Tibial nerve (tissue), 4 donors: ENCODE results near the gene PKNOX2. TPM values are rescaled to one million over a fixed set of nuclear protein-coding genes. Genes with fewer than 3 reads are reported as not detected.

Experiments used
- DNase-seq, 2 donors: peaks; one replicate each; pipeline ENCODE4 v3.0.0-alpha.2; 2019; ENCODE audit warnings: low spot score in 2 of 2
- H3K27ac ChIP-seq, 4 donors: fragments of 200-600 bp; sonication (generic) in 3 of 4; one replicate each; pipeline ENCODE4 v1.5.1; 2017 to 2019; ENCODE audit warnings: mild to moderate bottlenecking in 1 of 4
- H3K27me3 ChIP-seq, 2 donors: fragments of 200-600 bp; sonication (generic) in 1 of 2; one replicate each; pipeline versions ENCODE4 v1.5.1 to v1.6.0; 2017 to 2019
- H3K36me3 ChIP-seq, 3 donors: fragments of 200-600 bp; sonication (generic); one replicate each; pipeline ENCODE4 v1.5.1; 2018 to 2019
- H3K4me1 ChIP-seq, 4 donors: fragments of 200-600 bp; sonication (generic) in 3 of 4; one replicate each; pipeline ENCODE4 v1.5.1; 2017 to 2019
- H3K4me3 ChIP-seq, 4 donors: fragments of 200-600 bp; sonication (generic) in 3 of 4; one replicate each; pipeline ENCODE4 v1.5.1; 2017 to 2019; ENCODE audit warnings: mild to moderate bottlenecking in 1 of 4, moderate library complexity in 1 of 4
- H3K9me3 ChIP-seq, 4 donors: fragments of 200-600 bp; sonication (generic) in 3 of 4; one replicate each; pipeline ENCODE4 v1.5.1; 2017 to 2019
- EP300 ChIP-seq, 2 donors: sonication (generic); formaldehyde crosslinking; IDR thresholded peaks; one replicate each; pipeline ENCODE4 v1.6.1; 2017; ENCODE audit warnings: antibody characterized with exemption in 2 of 2, mild to moderate bottlenecking in 1 of 2
- POLR2A ChIP-seq, 2 donors: fragments of 450-650 bp; IDR thresholded peaks; one replicate each; pipeline ENCODE4 v1.6.1; 2017; ENCODE audit warnings: antibody characterized with exemption in 2 of 2, mild to moderate bottlenecking in 2 of 2, moderate library complexity in 2 of 2
- WGBS, 2 donors: methylation state at CpG; one replicate each; pipeline ENCODE4 v1.1.5; 2018; 5-methylcytosine and 5-hydroxymethylcytosine counted together
- total RNA-seq, 4 donors: library from RNA; depleted of rRNA; stranded (reverse); fragments of >200 nt; gene quantifications; one replicate each; pipeline ENCODE4 v1.1.0, GENCODE V29; 2016
- TF ChIP-seq, protein P1 (sequence below), 5 experiments: fragments of 200-600 bp in 3 of 5; fragments of 450-650 bp in 2 of 5; sonication (generic) in 3 of 5; IDR thresholded peaks; one replicate each; pipeline ENCODE4 v1.5.1; 2016 to 2019; ENCODE audit warnings: antibody characterized with exemption in 5 of 5, mild to moderate bottlenecking in 3 of 5, moderate library complexity in 2 of 5

PKNOX2 gene
- total RNA-seq, 4 donors from 2014 or later, result 5.7 to 7.2 (median 6.4) TPM

DNA sequence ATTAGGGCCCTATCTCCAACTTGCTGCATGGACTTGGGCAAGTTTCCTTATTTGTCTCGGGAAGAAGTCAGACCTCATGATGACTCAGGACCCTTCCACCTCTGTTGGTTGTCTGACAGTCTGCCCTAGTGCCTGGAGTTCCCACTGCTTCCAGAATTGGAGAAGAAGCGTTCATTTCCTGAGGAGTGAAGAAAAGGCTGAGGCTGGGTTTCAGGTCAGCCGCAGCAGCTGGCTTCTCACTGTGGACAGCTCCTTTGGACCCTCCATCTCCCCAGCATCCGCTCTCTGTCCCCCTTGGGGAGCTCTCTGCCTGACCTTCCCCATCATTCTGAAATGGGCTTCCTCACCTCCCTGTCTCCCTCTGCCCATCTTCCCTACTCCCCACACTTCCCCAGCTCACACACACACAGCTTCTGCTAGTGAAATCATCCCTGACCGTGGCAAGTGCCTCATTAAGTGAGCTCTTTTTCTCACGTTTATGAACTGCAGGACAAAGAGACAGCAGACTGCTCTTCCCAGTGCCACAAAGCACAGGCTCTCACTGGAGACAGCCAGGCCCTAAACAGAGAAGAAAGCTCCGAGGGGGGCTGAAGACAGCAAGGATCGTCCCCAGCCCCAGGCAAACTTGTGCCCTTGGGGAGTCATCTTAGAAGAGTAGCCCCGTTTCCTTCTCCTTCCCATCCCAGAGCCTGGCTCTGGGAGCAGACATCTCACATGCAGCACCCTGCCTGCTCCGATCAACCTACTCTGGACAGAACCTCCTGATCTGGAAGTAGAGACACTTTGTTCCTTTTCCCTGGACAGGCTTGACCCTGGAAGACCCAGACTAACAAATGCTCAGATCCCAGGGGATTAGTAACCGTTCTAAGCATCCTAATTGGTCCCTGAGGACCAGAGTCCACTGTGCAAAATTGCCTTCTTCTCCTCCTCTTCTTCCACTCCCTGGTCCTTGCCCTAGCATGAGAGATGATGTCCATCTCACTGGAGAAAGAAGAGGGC lies 173.6 kb downstream of the PKNOX2 start:
- no peak for DNase-seq
- no peak overlapping the region for H3K4me3 ChIP-seq
- peak overlapping the region in 3 of 4 donors; percentile 25 to 76 (median 68) for H3K27ac ChIP-seq
- peaks cover 0 to 45% (median 9%) of the 10 kb centered on the region in 4 donors for H3K4me1 ChIP-seq
- peaks cover 0 to under 1% (median 0%) of the 10 kb centered on the region in 3 donors for H3K36me3 ChIP-seq
- WGBS, 2 donors, result 58 to 64% methylated on average over 11 of the region's 11 CpGs
- no peaks in the 10 kb centered on the region for H3K27me3 ChIP-seq
- TF ChIP-seq POLR2A (IDR thresholded peaks at IDR 0.05) (no peak), EP300 (IDR thresholded peaks at IDR 0.05) (no peak)
- TF ChIP-seq, protein P1, sequence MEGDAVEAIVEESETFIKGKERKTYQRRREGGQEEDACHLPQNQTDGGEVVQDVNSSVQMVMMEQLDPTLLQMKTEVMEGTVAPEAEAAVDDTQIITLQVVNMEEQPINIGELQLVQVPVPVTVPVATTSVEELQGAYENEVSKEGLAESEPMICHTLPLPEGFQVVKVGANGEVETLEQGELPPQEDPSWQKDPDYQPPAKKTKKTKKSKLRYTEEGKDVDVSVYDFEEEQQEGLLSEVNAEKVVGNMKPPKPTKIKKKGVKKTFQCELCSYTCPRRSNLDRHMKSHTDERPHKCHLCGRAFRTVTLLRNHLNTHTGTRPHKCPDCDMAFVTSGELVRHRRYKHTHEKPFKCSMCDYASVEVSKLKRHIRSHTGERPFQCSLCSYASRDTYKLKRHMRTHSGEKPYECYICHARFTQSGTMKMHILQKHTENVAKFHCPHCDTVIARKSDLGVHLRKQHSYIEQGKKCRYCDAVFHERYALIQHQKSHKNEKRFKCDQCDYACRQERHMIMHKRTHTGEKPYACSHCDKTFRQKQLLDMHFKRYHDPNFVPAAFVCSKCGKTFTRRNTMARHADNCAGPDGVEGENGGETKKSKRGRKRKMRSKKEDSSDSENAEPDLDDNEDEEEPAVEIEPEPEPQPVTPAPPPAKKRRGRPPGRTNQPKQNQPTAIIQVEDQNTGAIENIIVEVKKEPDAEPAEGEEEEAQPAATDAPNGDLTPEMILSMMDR (IDR thresholded peaks at IDR 0.05), result no peak
- H3K9me3 ChIP-seq, result no peaks in the 10 kb centered on the region

DNA sequence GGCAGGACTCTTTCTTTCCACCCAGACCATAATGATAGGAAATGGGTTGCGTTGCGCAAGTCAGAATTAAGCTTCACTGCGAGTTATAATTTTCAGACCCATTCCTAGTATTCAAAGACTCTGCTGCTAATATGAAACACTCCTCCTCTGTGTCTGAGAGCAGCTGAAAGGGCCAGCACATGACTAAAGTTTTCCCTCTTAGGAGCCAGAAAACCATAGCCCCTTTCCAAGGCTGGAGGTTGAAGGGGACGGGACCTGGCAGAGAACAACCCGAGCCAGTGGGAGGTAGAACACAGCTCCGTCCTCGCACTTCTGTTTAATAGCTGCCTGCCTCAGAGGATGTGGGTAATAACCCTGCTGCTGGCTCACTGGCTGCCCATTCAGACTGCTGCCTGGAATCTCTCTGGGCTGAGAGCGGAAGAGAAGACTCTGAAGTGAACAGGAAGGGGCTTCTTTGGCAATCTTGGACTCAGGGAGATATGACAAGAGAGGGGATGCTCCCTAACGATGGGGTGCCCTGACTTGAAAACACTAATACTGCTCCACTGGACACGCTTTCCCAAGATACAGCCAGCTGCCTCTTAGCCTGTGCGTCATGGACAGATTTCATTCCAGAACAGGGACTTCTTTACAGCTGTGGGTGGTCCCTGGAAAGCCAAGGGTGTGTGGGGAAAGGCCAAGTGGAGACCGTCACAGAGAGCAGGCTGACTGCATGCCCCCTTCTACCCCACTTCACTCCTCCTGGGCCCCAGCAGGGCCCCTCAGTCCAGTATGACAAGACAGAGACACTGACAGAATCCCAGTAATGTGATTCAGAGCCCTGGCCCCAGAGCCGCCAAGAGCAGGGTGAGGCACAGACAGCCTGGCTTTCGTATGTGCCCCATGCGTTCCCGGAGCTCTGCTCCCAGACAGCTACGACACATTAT lies 174.6 kb downstream of the PKNOX2 start:
- Histone ChIP-seq H3K4me1 (peaks cover 0 to 55% (median 12%) of the 10 kb centered on the region in 4 donors), H3K9me3 (no peaks in the 10 kb centered on the region), H3K4me3 (no peak overlapping the region), H3K27me3 (no peaks in the 10 kb centered on the region), H3K27ac (peak overlapping the region in 3 of 4 donors; percentile 25 to 76 (median 68)), H3K36me3 (no peaks in the 10 kb centered on the region)
- TF ChIP-seq, protein P1 (IDR thresholded peaks at IDR 0.05), result no peak
- TF ChIP-seq POLR2A (IDR thresholded peaks at IDR 0.05) (no peak), EP300 (IDR thresholded peaks at IDR 0.05) (no peak)
- peak in 1 of 2 donors; percentile 35 for DNase-seq
- WGBS, 2 donors, result 60 to 63% methylated on average over 17 of the region's 17 CpGs

DNA sequence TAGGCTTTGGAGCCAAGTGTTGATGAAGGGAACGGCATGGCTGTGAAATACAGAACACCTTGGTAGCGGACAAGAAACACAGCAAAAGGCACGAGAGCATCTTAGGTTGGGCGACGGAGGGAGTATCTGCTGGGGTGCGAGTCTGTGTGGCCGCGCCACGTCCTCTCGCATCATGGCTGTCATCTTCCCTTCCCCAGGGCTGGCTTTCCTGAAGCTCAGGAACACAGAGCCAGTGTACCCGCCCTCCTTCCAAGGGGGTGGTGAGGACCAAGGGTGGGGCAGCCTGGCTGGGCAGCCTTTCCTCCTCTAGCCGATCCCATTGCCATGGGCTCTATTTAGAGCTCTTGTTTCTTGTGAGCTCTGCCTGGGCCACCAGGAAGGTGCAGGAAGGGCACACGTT lies 177.1 kb downstream of the PKNOX2 start:
- 88 to 91% methylated on average over 13 of the region's 13 CpGs for WGBS, 2 donors
- no peak for DNase-seq

DNA sequence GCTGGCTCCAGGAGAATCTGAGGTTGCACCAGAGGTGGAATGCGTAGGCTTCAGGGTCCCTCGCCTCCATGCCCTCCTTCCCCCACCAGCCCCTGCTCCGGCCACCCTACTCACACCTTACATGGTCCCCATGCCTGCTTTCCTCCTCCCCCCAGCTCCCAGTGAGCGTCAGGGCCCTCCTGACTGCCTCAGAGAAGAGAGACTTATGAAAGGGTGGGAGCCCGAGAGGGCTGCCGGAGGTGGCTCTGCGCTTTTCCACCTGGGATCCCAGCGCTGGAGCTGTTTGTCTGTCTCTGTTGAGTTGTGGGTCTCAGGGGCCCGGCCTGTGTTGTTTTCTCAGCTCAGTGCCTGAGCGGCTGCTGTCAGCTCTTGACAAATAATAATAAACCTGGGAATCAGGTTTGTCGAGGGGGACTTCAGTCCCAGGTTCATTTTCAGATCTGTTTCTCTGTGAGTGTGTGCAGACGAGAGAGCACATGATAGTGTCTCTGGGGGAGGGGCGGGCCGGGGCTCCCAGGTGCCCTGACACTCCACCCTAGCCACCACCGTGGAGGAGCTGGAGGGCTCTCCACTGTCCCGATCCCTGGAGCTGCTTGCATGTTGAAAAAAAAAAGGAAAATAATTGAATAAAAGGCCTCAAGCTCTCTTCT lies 177.9 kb downstream of the PKNOX2 start:
- DNase-seq, result no peak
- H3K4me1 ChIP-seq, result peaks cover 0 to 79% (median 12%) of the 10 kb centered on the region in 4 donors

More for the DNA sequence above, 177.1 kb downstream of the PKNOX2 start:
- Histone ChIP-seq H3K27me3 (no peaks in the 10 kb centered on the region), H3K4me3 (no peak overlapping the region), H3K36me3 (no peaks in the 10 kb centered on the region), H3K4me1 (peaks cover 0 to 72% (median 12%) of the 10 kb centered on the region in 4 donors), H3K27ac (peak overlapping the region in 1 of 4 donors; percentile 83), H3K9me3 (no peaks in the 10 kb centered on the region)
- TF ChIP-seq, protein P1 (IDR thresholded peaks at IDR 0.05), result no peak
- TF ChIP-seq POLR2A (IDR thresholded peaks at IDR 0.05), result no peak
- TF ChIP-seq EP300 (IDR thresholded peaks at IDR 0.05), result no peak

More for the DNA sequence above, 177.9 kb downstream of the PKNOX2 start:
- Histone ChIP-seq H3K36me3 (no peaks in the 10 kb centered on the region), H3K9me3 (no peaks in the 10 kb centered on the region), H3K27ac (peak overlapping the region in 3 of 4 donors; percentile 19 to 83 (median 70)), H3K27me3 (no peaks in the 10 kb centered on the region), H3K4me3 (no peak overlapping the region)
- no peak for TF ChIP-seq EP300 (IDR thresholded peaks at IDR 0.05)
- TF ChIP-seq, protein P1 (IDR thresholded peaks at IDR 0.05), result no peak
- no peak for TF ChIP-seq POLR2A (IDR thresholded peaks at IDR 0.05)
- 75 to 82% methylated on average over 16 of the region's 16 CpGs for WGBS, 2 donors
